ENCODE data around the gene ADORA2A.

- no peak for TF ChIP-seq EZH2 (IDR thresholded peaks at IDR 0.05; ENCODE audit: borderline replicate concordance, control insufficient read depth, low read depth, low read length)
- TF ChIP-seq EP300 (IDR thresholded peaks at IDR 0.05; ENCODE audit: borderline replicate concordance in 1 of 2, control insufficient read depth in 1 of 2, low read depth in 2 of 2, low read length in 2 of 2): no peak
- no peak for TF ChIP-seq RCOR1 (conservative IDR thresholded peaks at IDR 0.05; ENCODE audit: low read depth, low read length)
- no peak for TF ChIP-seq POLR2A (IDR thresholded peaks at IDR 0.05; ENCODE audit: low read depth, low read length)
- TF ChIP-seq CTCF (IDR thresholded peaks at IDR 0.05 in 2 of 3, conservative IDR thresholded peaks at IDR 0.05 in 1 of 3; ENCODE audit: control insufficient read depth in 2 of 3, extremely low read depth in 1 of 3, insufficient read depth in 1 of 3, low read depth in 3 of 3, low read length in 3 of 3): no peak
- TF ChIP-seq NBN (IDR thresholded peaks at IDR 0.05): no peak
- no peak for TF ChIP-seq CBX5 (IDR thresholded peaks at IDR 0.05; ENCODE audit: low read depth)
Observed at GRCh38 chr22:24431309-24432034, 4.1 kb downstream of the ADORA2A start.
